Loucy (cell line): ENCODE measurements around the gene PRXL2A.

Source experiments
- EZH2phosphoT487 ChIP-seq: fragments of 200-600 bp; IDR thresholded peaks from 2 replicates; pipeline ENCODE4 v1.6.1; 2018; ENCODE audit warnings: antibody characterized with exemption, mild to moderate bottlenecking, moderate library complexity, borderline replicate concordance
- TF ChIP-seq, protein P1 (sequence below): fragments of 200-600 bp; sonication (generic); conservative IDR thresholded peaks from 2 replicates; pipeline ENCODE4 v1.5.1; 2014; ENCODE audit warnings: mild to moderate bottlenecking, antibody characterized with exemption, low read length

GRCh38 chr10:80411681-80412220, 3.4 kb downstream of the PRXL2A start:
- TF ChIP-seq, protein P1, sequence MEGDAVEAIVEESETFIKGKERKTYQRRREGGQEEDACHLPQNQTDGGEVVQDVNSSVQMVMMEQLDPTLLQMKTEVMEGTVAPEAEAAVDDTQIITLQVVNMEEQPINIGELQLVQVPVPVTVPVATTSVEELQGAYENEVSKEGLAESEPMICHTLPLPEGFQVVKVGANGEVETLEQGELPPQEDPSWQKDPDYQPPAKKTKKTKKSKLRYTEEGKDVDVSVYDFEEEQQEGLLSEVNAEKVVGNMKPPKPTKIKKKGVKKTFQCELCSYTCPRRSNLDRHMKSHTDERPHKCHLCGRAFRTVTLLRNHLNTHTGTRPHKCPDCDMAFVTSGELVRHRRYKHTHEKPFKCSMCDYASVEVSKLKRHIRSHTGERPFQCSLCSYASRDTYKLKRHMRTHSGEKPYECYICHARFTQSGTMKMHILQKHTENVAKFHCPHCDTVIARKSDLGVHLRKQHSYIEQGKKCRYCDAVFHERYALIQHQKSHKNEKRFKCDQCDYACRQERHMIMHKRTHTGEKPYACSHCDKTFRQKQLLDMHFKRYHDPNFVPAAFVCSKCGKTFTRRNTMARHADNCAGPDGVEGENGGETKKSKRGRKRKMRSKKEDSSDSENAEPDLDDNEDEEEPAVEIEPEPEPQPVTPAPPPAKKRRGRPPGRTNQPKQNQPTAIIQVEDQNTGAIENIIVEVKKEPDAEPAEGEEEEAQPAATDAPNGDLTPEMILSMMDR = no peak
- TF ChIP-seq EZH2phosphoT487 = no peak
